H1 (cell line): Measurements from ENCODE around the gene C3orf38. TPM values are rescaled to one million over a fixed set of nuclear protein-coding genes. Genes with fewer than 3 reads are reported as not detected.

Source experiments
- GTF2F1 ChIP-seq: IDR thresholded peaks from 2 replicates; pipeline ENCODE4 v1.6.1; 2012; ENCODE audit warnings: low read depth, low read length, improper control_type of control experiment, borderline replicate concordance
- SRF ChIP-seq: IDR thresholded peaks from 2 replicates; pipeline ENCODE4 v1.6.1; 2011; ENCODE audit warnings: mild to moderate bottlenecking, low read depth, low read length, moderate library complexity
- TCF12 ChIP-seq: IDR thresholded peaks from 2 replicates; pipeline ENCODE4 v1.6.1; 2011; ENCODE audit warnings: low read depth, mild to moderate bottlenecking, low read length
- polyA plus RNA-seq, 7 experiments: library from polyadenylated mRNA; depleted of rRNA in 3 of 7; stranded (reverse) in 5 of 7; unstranded in 2 of 7; fragments of >200 nt in 5 of 7; fragments of 200-250 nt in 2 of 7; gene quantifications; 1 replicate in 5 of 7; 2 replicates in 1 of 7; 4 replicates in 1 of 7; pipeline versions ENCODE4 v1.2.1 to v1.2.3, GENCODE V29; 2011 to 2013; ENCODE audit warnings: missing spikeins in 2 of 7, mixed read lengths in 2 of 7
- total RNA-seq: library from RNA; stranded (reverse); fragmentation: NEBNext Ultra II Directional; extraction: Animal tissue kit (Norgen Biotek cat#: 25700); gene quantifications from 2 replicates; pipeline ENCODE4 v1.2.1, GENCODE V29; 2021

Gene C3orf38
- total and polyA plus RNA-seq, 2 of the 8 experiments (the other 6 are each of a cell fraction or from before 2014, with no cell fraction given) = 8.6 to 32.1 TPM

DNA sequence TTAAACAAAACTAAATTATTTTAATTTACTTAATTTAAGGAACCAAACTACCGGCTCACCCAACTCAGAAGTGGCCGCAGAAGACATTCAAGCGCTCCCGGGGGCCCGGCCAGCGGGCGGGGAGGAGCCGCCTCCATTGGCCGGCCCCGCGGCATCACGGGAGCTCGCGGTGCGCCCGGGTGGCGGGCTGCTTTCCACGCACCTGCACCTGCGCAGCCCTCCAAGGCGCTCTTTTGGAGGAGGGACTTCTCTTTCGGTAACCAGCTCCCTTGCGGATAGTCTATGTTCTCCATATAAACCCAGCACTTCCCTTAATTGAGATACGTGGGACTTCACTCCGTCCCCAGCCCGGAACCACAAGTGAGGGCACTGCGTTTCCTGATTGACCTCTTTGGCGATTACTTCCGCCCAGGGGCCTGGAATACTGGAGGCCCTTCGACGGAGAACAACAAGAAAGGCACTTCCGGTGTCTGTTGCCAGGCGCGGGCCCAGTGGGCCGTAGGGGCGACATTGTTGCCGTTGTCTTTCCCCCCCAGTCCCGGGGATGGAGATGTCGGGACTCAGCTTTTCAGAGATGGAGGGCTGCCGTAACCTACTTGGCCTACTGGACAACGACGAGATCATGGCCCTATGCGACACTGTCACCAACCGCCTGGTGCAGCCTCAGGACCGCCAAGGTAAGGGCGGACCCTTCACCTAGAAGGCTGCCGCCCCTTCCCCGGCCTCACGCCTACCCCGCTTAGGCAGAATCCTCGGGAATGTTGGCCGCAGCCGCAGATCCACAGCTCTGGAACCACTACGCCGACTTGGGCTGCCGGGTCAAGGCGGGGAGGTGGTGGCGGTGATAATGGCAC, at the start of gene C3orf38 (continued):
- TF ChIP-seq TCF12 (0 out of 2 replicates have a peak, but pooled peaks have one; percentile 57), SRF (peak; percentile 18; the same call in 1 of the 2 replicates), GTF2F1 (no peak)
